Activated T-cell treated with anti-CD3 and anti-CD28 coated beads, Interleukin-2, amount 50 U/mL, for 24 hours (primary cell): ENCODE measurements around the gene KMT5C.

Source experiments
- DNase-seq: peaks from one replicate; pipeline ENCODE4 v3.0.0-alpha.2; 2020
- H3K27ac Mint-ChIP-seq: 2 replicates; pipeline ENCODE4 v1.8.0; 2020; ENCODE audit warnings: mild to moderate bottlenecking, mixed read lengths
- H3K27me3 Mint-ChIP-seq: 2 replicates; pipeline ENCODE4 v1.8.0; 2020; ENCODE audit warnings: mixed read lengths
- H3K36me3 Mint-ChIP-seq: 2 replicates; pipeline ENCODE4 v1.8.0; 2020; ENCODE audit warnings: low read depth, mixed read lengths
- H3K4me1 Mint-ChIP-seq: 2 replicates; pipeline ENCODE4 v1.8.0; 2020; ENCODE audit warnings: low read depth, mixed read lengths
- H3K4me3 Mint-ChIP-seq: 2 replicates; pipeline ENCODE4 v1.8.0; 2020; ENCODE audit warnings: mild to moderate bottlenecking, moderate library complexity, mixed read lengths
- H3K9me3 Mint-ChIP-seq: 2 replicates; pipeline ENCODE4 v1.8.0; 2020; ENCODE audit warnings: mixed read lengths

Gene KMT5C

DNA sequence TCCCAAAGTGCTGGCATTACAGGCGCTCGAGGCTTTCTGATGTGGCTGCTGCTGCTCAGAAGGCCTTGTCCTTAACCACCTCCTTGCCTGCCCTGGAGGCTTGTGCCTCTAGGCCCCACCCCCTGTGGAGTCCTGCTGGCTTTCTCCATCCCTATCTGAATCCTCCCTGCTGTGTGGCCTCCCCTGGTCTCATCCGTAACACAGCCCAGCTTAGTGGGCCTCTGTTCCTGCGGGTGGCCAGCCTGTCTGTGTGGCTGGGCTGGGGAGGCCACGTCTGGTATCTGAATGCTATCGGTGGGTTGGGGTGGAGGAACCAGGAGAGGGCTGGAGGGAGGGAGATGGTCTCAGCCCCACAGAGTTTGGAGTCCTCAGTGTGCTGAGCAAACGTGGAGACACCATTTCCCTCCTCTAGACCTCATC lies 50.8 kb downstream of the KMT5C start:
- H3K4me1 Mint-ChIP-seq: peaks cover 36% of the 10 kb centered on the region
- peak; percentile 53 for DNase-seq
- H3K27me3 Mint-ChIP-seq: no peaks in the 10 kb centered on the region
- peak overlapping the region; percentile 82 for H3K27ac Mint-ChIP-seq
- no peaks in the 10 kb centered on the region for H3K9me3 Mint-ChIP-seq
- peaks cover 63% of the 10 kb centered on the region for H3K36me3 Mint-ChIP-seq
- peak overlapping the region; percentile 1 for H3K4me3 Mint-ChIP-seq

DNA sequence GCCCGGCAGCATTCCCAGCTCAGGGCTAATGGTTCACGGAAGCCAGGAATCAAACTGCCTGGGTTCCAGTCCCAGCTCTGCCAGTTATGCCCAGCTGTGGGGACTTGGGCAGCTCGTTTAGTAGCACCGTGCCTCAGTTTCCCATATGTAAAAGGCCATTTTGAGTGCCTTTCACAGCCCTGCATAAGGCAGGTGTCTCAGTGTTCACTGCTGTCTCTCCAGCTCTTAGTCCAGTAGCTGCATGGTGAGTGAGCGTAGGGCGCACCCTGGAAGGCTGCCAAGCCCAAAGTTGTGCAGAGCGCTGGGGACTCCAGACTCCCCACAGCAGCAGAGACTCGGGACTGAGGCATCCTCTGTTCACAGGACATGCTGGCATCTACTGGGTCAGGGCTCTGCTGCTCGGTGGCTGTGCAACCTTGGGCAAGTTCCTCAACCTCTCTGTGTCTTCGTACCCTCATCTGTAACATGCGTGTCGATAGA lies 51.6 kb downstream of the KMT5C start:
- Mint-ChIP-seq H3K36me3 (peaks cover 56% of the 10 kb centered on the region), H3K4me1 (peaks cover 34% of the 10 kb centered on the region), H3K27ac (peak overlapping the region; percentile 82), H3K27me3 (no peaks in the 10 kb centered on the region), H3K9me3 (no peaks in the 10 kb centered on the region), H3K4me3 (no peak overlapping the region)
- DNase-seq: peak; percentile 56

DNA sequence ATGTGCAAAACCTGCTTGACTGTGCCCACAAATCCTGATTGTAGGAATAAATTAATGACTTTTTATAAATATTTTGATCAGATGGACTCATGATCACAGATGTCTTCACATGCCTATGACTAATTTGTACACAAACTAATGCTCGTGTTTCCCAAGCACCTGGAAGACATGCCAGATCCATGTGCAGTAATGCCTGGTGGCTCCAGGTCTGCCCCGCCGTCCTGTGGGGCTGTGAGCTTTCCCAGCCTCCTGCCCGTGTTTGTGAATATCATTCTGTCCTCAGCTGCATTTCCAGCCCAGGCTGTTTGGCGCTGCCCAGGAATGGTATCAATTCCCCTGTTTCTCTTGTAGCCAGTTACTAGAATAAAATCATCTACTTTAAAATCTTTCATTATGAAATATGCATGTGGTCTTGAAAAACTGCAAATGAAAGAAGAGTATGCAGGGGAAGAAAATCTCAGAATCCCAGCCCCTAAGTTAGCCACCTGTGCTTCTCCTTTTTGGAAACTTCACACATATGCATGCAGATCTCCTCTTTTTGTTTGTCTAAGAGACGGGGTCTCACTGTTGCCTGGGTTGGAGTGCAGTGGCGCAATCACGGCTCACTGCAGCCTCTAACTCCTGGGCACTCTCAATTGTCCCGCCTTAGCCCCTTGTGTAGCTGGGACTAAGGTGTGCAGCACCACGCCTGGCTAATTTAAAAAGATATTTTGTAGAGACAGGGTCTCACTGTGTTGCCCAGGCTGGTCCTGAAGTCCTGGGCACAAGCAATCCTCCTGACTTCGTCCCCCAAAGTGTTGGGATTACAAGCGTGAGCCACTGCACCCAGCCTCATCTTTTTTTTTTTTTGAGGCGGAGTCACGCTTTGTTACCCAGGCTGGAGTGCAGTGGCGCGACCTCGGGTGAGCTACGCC lies 52.3 kb downstream of the KMT5C start:
- H3K4me1 Mint-ChIP-seq: peaks cover 31% of the 10 kb centered on the region
- no peaks in the 10 kb centered on the region for H3K27me3 Mint-ChIP-seq
- no peak overlapping the region for H3K4me3 Mint-ChIP-seq
- peaks cover 49% of the 10 kb centered on the region for H3K36me3 Mint-ChIP-seq
- H3K27ac Mint-ChIP-seq: peak overlapping the region; percentile 82
- H3K9me3 Mint-ChIP-seq: no peaks in the 10 kb centered on the region
- no peak for DNase-seq

DNA sequence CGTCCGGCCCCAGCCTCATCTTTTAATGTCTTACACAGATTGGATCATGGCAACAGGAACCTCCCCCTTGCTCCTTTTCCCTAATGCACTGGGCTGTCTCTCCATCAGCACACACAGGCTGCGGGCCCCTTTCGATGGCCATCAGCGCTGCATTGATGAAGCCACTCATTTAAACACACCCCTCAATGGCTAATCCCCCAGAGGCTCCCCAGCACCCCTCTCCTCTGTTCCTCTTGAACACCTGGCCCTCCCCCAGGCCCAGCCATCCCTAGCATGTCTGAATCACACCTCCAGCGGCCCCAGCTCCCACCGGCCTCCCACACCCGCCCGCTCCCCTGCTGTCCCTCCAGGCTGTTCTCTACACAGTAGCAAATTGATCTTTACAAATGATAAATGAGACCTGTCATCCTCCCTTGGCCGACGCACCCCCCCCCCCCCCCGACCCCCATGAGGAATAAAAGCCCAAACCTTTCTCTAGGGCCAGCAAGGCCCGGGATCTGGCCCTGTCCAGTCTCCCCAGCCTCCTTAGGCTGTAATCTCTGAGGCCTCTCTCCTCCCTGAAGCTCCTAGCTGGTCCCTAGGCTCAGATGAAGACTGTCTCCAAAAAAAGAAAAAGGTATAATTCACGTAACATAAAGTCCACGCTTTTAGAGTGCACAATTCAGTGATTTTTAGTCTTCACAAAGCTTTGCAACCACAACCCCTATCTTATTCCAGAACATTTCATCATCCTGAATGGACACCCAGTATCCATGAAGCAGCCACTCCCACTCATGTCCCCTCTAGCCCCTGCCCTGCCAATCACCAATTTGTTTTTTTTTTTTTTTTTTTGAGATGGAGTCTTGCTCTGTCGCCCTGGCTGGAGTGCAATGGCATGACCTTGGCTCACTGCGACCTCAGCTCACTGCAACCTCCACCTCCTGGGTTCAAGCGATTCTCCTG lies 53.4 kb downstream of the KMT5C start:
- Mint-ChIP-seq H3K9me3 (no peaks in the 10 kb centered on the region), H3K4me3 (no peak overlapping the region), H3K27ac (peak overlapping the region; percentile 79), H3K36me3 (peaks cover 38% of the 10 kb centered on the region), H3K27me3 (no peaks in the 10 kb centered on the region), H3K4me1 (peaks cover 27% of the 10 kb centered on the region)
- no peak for DNase-seq
